Dedifferentiated amniotic fluid mesenchymal stem cell (primary cell): ENCODE results near the gene TRIM7.
A peak's percentile ranks its signal among the peaks of the same experiment; 100 is the strongest.
"Not testable (repeated sequence)": the region's sequence is repeated elsewhere in the genome, so short reads cannot be mapped to it uniquely, and the experiment has no call there.

ENCODE experiments used
- DNase-seq: peaks from one replicate; pipeline ENCODE4 v3.0.0-alpha.2; 2016; ENCODE audit errors: extremely low spot score

The TRIM7 gene

GRCh38 chr5:181193656-181194055 is 11.3 kb downstream of the TRIM7 start:
- no peak for DNase-seq

- no peak for DNase-seq
These were observed 12.5 kb downstream of the TRIM7 start for GRCh38 chr5:181192337-181193046.

GRCh38 chr5:181191526-181192336 is 13.3 kb downstream of the TRIM7 start:
- peak; percentile 92 for DNase-seq

GRCh38 chr5:181190711-181191525 is 14.1 kb downstream of the TRIM7 start:
- DNase-seq = no peak

GRCh38 chr5:181189962-181190710 is 14.9 kb downstream of the TRIM7 start:
- DNase-seq = no peak

GRCh38 chr5:181189363-181189961 is 15.5 kb downstream of the TRIM7 start:
- peak; percentile 18 for DNase-seq

GRCh38 chr5:181188700-181189362 is 16.2 kb downstream of the TRIM7 start:
- peak; percentile 67 for DNase-seq

- DNase-seq = peak; percentile 78
These were observed 17.3 kb downstream of the TRIM7 start for GRCh38 chr5:181187500-181188213.

- no peak for DNase-seq
These were observed 18.0 kb downstream of the TRIM7 start for GRCh38 chr5:181186986-181187499.

GRCh38 chr5:181186022-181186421 is 19.0 kb downstream of the TRIM7 start:
- no peak for DNase-seq

- DNase-seq = no peak
These were observed 19.4 kb downstream of the TRIM7 start for GRCh38 chr5:181185560-181185959.

- DNase-seq = no peak
These were observed 20.2 kb downstream of the TRIM7 start for GRCh38 chr5:181184845-181185216.

GRCh38 chr5:181182651-181183050 is 22.3 kb downstream of the TRIM7 start:
- DNase-seq = no peak

- no peak for DNase-seq
These were observed 23.1 kb downstream of the TRIM7 start for GRCh38 chr5:181181650-181182565.

GRCh38 chr5:181177559-181177958 is 27.4 kb downstream of the TRIM7 start:
- DNase-seq = not testable (repeated sequence)

GRCh38 chr5:181176254-181176952 is 28.6 kb downstream of the TRIM7 start:
- DNase-seq = no peak

- DNase-seq = no peak
These were observed 31.3 kb downstream of the TRIM7 start for GRCh38 chr5:181173420-181174342.
